HG02885 (cell line): ENCODE data around the gene PTAFR.

Experiments used
- ATAC-seq: cut with Tn5 transposase; IDR thresholded peaks from one replicate; pipeline ENCODE4 v1.9.1; 2021; ENCODE audit warnings: mild to moderate bottlenecking; ENCODE audit not compliant: unreplicated experiment, poor library complexity

Gene PTAFR, protein sequence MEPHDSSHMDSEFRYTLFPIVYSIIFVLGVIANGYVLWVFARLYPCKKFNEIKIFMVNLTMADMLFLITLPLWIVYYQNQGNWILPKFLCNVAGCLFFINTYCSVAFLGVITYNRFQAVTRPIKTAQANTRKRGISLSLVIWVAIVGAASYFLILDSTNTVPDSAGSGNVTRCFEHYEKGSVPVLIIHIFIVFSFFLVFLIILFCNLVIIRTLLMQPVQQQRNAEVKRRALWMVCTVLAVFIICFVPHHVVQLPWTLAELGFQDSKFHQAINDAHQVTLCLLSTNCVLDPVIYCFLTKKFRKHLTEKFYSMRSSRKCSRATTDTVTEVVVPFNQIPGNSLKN

GRCh38 chr1:28176492-28177470 lies at the start of gene PTAFR:
TSS of gene PTAFR (minus strand) at chr1:28176690. CDS start at chr1:28151021, 25,669 bp downstream.
- no peak for ATAC-seq

DNA sequence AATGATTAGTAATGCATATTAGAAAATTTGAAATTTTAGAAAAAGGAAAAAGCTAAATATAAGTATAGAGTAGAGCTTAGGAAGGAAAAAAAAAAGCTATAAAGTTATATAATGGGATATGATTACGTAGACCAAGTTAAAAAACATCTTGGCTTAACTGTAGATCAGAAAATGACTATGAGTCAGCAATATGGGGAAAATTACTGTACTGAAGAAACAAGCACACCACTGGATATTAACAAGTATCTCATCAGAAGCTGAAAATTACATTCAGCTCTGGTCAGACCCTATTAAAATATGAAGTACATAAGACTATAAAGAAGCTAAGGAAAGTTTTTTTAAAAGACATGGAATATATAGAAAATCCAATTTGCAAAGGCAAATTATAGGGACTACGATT lies 36.8 kb upstream of the PTAFR start:
- ATAC-seq: no peak

DNA sequence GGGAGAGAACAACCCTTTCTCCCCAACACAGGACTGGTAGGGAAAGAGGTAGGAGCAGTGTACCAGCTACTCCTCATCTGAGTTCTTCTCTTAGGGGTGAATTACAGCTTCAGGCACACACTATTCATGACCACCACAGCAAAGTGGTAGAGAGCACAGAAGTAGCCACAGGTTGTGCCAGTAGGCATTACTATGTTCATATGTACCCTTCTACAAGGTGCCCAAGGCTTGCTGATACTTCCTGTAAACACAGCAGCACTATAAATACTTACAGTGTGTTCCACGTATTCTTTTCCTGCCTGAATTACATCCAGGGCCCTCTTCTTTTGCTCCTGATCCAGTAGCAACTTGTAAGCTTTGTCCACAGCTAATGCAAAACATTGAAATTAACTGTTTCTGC lies 33.2 kb upstream of the PTAFR start:
- no peak for ATAC-seq

DNA sequence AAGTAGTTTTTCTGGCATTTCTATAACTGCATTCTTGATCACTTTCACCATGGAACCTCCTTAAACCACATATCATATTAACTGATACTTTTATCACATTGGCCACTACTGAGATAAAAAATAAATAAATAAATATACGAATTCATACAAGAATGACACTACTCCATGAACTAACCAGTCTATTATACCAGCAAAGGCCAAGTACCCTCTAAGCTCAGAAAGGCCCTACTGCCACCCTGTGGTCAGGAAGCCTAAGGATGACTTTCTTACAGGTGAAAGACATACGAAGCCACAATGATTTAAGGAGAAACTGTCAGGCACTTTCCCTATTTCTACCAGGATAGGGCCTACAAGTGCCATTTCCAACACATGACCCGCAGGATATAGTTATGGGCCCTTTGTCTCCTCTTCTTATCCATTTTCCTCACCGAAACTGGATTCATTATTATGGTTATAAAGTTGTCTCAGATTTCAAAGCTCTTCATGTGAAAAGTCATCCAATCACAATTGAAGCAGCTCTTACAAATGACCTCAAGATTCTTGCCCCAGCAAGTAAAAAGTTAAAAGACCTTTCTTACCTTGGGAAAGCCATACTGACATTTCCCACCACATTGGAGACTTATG lies 32.4 kb upstream of the PTAFR start:
- ATAC-seq: no peak

DNA sequence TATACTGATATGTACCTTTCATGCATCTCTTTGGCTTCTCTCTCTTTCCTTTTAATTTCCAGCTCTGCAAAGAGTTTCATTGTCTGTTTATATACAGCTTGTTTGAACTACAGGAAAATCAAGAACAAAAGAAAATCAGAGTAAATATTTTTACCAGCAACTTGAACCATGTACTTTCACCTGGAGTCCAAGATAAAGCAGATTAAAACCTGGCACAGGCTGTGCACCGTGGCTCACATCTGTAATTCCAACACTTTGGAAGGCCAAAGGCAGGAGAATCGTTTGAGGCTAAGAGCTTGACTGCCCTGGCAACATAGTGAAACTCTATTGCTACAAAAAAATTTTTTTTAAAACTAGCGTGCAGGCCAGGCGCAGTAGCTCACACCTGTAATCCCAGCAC lies 28.8 kb upstream of the PTAFR start:
- ATAC-seq: no peak

- ATAC-seq: no peak
Observed at GRCh38 chr1:28200234-28200873, 23.9 kb upstream of the PTAFR start.

DNA sequence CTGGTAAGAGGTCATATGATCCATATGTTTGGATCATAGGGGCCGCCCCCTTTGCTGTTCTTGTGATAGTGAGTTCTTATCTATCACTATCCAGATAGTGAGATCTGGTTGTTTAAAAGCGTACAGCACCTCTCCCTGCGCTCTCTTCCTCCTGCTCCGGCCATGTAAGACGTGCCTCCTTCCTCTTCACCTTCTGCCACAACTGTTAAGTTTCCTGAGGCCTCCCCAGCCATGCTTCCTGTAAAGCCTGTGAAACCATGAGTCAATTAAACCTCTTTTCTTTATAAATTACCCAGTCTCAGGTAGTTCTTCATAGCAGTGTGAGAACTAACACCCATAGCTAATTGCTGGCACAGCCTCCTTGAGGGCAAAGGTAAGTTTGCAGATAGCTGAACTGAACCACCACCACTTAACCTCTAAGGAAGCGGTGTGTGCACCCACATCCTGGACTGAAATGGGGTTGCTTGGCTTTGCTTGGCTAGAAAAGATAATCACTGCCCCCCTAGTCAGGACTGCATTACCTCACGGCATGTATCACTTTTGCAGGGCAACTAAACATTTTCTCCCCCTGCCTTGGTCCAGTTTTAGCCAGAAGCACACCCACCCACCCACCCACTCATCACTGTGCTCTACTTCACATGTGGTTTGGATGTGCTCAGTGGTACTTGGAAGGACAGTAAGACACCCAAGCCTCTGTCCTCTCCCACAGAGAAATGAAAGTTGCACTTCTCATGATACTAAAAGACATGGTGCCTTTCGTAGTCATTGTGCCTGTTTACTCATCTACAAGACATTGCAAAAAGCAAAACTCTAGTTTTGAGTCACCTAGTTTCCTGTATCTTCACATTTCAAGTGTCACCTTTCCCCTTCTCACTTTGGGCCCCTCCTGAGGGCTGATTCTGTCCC lies 23.1 kb upstream of the PTAFR start:
- peak; percentile 85 for ATAC-seq

DNA sequence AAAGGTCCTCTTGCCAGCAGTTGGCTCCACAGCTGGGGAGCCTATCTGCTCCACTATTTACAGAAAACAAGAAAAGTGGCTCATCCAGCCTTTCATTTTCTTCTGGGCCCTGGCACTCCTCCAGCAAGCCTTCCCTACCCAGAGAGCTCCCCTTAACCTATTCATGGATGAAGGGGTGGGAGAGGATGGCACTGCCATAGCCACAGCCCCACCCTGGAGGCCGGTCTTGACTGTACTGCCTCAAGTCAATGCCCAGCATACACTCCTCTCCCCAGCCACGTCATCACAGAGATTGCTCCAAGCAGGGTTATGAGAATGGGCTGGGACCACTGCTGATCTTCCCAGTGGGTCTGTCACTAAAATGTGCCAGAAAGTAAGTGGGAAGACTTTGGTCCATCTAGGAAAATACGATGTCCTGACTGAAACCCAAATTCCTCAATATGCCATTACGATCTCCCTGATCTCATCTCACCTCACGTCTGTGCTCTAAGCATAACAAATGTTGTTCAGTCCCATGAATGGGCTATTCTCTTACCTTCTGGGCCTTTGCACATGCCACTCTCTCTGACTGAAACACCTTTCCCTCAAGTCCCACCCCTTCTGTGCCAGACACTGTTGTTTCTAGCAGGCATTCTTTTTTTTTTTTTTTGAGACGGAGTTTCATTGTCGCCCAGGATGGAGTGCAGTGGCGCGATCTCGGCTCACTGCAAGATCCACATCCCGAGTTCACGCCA lies 21.4 kb upstream of the PTAFR start:
- ATAC-seq: no peak

- ATAC-seq: no peak
Observed at GRCh38 chr1:28196330-28196729, 19.8 kb upstream of the PTAFR start.

GRCh38 chr1:28195780-28196179 lies 19.3 kb upstream of the PTAFR start:
- ATAC-seq: no peak

GRCh38 chr1:28194326-28195035 lies 18.0 kb upstream of the PTAFR start:
- ATAC-seq: no peak

GRCh38 chr1:28193701-28194161 lies 17.2 kb upstream of the PTAFR start:
- ATAC-seq: no peak

- ATAC-seq: no peak
Observed at GRCh38 chr1:28190996-28191645, 14.6 kb upstream of the PTAFR start.

- ATAC-seq: no peak
Observed at GRCh38 chr1:28190337-28190979, 14.0 kb upstream of the PTAFR start.

DNA sequence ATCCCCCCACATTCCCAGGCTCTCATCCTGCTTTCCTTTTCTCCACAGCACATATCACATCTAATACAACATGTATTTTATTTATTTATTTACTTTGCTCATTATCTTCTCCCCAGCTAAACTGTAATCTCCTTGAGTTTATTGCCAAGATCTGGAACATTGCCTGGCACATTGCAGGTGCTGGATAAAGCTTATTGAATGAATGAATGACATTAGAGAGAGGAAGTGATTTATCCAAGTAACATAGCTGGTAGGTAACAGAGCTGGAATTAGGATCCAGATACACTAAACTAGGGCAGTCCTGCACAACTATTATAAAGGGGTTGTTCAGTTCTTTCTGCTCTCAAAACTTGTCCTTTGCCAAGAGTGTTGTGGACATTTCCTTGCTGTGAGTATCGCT lies 8.6 kb upstream of the PTAFR start:
- ATAC-seq: no peak

GRCh38 chr1:28180306-28181305 lies 4.1 kb upstream of the PTAFR start:
- ATAC-seq: no peak
